Activated CD4-positive, alpha-beta T cell treated with anti-CD3 and anti-CD28 coated beads, Interleukin-2, amount 50 U/mL, for 48 hours (primary cell): ENCODE results near the gene MAPKAPK2.
A peak's percentile ranks its signal among the peaks of the same experiment; 100 is the strongest.

Source experiments
- DNase-seq, 2 experiments: peaks; one replicate each; pipeline ENCODE4 v3.0.0-alpha.2; 2020

MAPKAPK2 gene

DNA sequence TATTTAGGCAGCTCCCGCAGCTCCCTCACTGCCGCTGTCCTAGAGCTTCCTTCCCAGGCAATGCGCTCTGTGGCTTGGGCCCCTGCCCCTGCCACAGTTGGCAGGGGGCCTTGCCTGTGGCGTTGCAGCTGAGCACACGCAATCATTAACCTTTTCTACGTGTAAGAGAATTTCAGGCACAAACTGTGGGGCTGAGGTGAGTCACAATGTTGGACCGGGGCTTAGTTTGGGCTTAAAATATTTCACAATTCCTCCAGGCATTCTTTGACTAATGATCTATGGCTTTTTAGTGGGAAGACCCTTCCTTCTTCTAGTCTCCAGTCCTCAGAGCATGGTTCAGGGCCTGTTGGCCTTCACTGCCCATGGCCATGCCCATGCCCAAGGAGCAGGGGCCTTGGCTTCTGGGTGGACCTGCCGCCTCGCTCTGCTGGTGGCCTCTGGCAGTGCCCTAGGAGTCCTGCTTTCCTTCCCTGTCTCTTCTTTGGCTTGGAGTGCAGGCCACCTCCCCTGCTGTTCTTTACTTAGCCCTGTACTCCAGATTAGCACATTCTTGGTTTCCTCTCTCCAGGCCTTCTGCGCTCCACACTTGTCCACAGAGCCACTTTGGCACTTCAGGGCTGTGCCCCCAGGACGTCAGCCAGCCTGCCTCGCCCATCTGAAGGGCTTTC, 39.2 kb downstream of the MAPKAPK2 start:
- DNase-seq = no peak

GRCh38 chr1:206725109-206725963, 40.6 kb downstream of the MAPKAPK2 start:
- peak; percentile 70 to 74 for DNase-seq

DNA sequence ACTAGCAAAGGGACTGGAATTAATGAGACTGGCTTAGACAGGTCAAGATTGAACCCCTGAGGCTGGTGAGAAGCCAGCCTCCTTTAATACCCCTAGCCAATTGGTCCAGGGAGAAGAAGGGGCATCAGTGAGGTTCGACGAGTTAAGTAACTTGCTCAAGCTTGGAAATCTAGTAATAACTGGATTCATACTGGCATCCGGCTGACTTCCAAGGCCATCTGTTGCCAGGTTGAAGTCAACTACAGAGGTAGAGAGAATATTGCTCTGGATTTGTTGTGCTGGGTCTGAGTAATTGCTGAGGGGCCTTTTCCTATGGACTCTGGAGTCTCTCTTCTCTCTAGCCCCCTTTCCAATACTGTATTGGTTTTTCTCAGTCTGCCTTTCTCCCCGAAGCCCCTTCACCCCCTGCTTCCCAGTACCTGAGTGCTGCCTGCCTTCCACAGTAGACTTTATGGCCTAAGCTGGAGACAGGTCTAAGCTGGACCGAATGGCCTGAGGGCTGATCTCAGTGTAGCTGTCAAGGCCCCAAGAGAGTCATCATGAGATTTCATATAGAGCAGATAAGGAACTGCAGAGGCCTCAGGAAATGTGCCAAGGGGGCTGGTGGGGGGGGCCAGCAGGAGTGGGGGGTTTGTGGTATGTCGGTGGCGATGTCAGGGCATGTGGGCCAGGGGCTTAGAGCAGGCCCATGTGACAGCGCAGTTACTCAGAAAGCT, 43.4 kb downstream of the MAPKAPK2 start:
- DNase-seq = no peak

GRCh38 chr1:206728697-206728987, 43.9 kb downstream of the MAPKAPK2 start:
- DNase-seq = no peak

DNA sequence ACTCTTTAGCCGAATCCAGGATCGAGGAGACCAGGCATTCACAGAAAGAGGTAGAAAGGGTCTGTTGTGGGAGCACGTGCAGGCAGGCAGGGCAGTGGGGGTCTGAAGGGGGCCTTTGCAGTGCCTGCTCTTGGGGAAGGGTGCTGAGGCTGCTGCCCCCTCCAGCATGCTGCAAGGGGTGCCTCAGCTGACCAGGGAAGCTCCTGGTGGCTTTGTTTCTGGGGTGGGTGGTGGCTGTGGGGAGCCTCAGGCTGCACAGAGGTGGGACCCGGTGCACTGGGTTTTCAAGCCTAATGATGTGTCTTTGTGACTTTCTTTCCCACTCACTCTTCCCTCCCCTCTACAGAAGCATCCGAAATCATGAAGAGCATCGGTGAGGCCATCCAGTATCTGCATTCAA, 44.3 kb downstream of the MAPKAPK2 start:
- DNase-seq = no peak

DNA sequence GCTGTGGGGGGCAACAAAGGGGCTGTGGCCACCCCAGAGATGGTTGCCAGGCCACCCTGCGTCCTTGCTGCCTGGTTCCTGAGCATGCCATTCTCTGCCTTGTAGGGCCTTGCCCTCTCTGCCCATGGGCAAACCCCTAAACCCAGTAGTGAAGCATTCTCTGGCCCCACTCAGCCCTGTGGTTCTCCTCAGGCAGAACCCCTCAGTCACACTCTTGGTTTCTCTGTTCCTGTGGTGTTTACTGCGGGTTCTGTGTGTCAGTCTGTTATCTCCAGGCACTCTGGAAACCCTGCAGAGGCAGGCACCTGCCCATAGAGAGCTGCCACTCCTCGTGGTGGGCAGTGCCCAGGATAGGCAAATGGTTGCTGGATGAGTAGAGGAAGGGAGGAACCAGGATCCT, 44.8 kb downstream of the MAPKAPK2 start:
- no peak for DNase-seq

DNA sequence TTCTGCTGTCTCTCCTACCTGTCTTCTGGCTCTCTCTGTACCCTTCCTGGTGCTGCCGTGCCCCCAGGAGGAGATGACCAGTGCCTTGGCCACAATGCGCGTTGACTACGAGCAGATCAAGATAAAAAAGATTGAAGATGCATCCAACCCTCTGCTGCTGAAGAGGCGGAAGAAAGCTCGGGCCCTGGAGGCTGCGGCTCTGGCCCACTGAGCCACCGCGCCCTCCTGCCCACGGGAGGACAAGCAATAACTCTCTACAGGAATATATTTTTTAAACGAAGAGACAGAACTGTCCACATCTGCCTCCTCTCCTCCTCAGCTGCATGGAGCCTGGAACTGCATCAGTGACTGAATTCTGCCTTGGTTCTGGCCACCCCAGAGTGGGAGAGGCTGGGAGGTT, 47.8 kb downstream of the MAPKAPK2 start:
- DNase-seq = no peak

DNA sequence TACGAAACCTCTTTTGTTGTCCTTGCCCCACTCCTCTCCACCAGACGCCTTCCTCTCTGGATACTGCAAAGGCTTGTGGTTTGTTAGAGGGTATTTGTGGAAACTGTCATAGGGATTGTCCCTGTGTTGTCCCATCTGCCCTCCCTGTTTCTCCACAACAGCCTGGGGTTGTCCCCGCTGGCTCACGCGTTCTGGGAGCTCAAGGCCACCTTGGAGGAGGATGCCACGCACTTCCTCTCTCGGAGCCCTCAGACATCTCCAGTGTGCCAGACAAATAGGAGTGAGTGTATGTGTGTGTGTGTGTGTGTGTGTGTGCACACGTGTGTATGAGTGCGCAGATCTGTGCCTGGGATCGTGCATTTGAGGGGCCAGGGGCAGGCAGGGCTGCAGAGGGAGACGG, 48.3 kb downstream of the MAPKAPK2 start:
- no peak for DNase-seq

DNA sequence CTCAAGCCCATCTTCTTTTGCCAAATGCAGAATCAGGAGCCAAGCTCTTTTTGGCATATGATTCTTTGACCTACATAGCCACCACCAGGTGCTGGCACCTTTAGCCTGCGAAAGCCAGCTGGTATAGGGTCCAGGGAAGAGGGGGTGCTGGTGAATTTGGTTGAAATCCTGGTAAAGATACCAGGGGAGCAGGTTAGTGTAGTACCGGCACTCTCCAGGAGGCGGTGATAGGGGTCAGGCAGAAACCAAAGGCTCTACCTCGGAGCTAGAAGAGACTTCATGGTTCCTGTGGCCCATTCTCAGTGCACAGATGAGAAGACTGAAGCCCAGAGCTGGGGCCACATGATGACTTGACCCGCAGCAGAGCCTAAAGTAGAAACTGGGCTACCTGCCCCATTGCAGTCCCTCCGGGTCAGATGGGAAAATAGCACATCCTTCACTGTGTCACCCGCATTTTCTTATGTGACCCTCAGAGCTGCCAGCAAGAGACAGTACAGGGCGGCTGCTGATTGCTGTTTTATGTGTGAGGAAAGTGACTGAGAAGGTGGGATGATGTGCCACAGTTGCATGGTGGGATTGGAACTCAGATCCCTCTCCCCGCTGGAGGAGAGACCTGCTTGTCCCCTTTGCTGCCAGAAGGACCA, 49.9 kb downstream of the MAPKAPK2 start:
- peak; percentile 92 for DNase-seq

GRCh38 chr1:206735553-206736031, 50.9 kb downstream of the MAPKAPK2 start:
- DNase-seq = no peak

- no peak for DNase-seq
Observed at GRCh38 chr1:206736878-206737728, 52.4 kb downstream of the MAPKAPK2 start.

- peak in 1 of 2 experiments; percentile 44 for DNase-seq
Observed at GRCh38 chr1:206737729-206738201, 53.1 kb downstream of the MAPKAPK2 start.

GRCh38 chr1:206738370-206739366, 54.0 kb downstream of the MAPKAPK2 start:
- no peak for DNase-seq

DNA sequence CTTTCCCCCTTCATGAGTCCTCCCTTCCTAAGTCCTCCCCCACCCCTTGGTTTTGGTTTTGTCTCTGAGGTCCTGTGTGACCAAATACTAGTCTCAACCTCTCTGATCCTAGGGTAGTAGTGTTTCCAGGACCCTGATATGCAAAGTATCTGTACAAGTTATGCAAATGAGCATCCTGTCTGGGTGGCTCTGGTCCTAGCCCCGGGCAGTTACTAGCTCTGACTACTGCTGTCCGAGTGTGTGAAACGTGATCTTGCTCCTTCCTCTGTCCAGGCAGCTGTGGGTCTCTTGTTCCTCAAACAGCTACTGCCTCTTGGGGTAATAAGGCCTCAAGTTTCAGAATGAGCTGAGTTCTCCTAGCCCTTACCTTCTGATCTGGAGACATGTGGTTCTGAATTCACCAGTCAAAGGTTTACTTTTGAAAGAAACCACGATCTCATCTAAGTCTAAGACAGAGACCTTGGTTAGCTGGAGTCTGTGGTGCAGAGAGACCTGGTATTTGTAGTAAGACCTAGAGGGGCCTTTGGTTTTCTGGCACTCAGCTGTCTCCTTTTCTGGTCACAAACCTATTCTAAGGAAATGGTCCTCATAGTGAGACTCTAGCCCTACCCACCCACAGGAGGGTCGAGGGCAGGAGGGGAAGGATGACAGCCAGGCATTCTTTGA, 54.8 kb downstream of the MAPKAPK2 start:
- peak; percentile 36 to 51 for DNase-seq

GRCh38 chr1:206741142-206741701, 56.5 kb downstream of the MAPKAPK2 start:
- DNase-seq = no peak

- peak; percentile 35 to 48 for DNase-seq
Observed at GRCh38 chr1:206742719-206743383, 58.1 kb downstream of the MAPKAPK2 start.

GRCh38 chr1:206744683-206745082, 60.0 kb downstream of the MAPKAPK2 start:
- no peak for DNase-seq

DNA sequence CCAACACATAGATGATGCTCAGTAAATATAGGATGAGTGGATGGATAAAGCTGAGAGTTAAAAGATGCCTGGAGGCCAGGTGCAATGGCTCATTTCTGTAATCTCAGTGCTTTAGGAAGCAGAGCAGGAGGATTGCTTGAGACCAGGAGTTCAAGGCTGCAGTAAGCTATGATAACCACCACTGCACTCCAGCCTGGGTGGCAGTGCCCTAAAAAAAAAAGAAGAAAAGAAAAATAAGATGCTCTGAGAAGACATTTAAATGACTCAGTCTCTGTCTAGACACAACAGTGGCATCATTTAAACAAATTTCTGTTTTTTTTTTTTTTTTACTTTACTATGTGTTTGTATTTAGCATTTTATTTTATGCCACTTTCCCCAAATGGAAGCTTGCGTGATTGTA, 60.6 kb downstream of the MAPKAPK2 start:
- DNase-seq = no peak

- DNase-seq = no peak
Observed at GRCh38 chr1:206748348-206749030, 63.8 kb downstream of the MAPKAPK2 start.
